ENCODE results near the gene PREX1. TPM values are rescaled to one million over a fixed set of nuclear protein-coding genes. Genes with fewer than 3 reads are reported as not detected.

PREX1 gene
- total RNA-seq, 2 donors from 2014 or later, result 11.5 to 21.7 TPM

DNA sequence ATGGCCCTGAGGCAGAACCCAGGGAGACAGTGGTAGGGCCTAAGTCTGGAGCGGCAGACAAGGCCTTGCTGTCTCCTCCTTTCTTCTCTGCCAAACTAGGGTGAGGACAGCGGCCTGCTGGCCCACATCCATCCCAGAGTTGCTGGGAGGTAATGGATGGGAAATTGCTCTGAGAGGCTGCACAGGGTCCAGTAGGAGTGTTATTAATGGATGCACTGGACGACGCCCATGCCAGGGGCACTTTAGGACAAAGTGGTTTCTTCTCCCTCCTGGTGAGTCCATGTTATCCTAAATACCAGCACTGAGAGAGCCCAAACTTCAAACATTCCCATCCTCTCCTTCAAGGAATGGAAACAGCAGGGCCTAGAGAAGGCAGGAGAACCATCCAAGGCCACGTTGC lies 28.3 kb upstream of the PREX1 start:
- H3K4me1 ChIP-seq, result no peaks in the 10 kb centered on the region
- no peak for DNase-seq (ENCODE audit: low spot score)
- H3K4me3 ChIP-seq, result no peak overlapping the region
- no peaks in the 10 kb centered on the region for H3K27me3 ChIP-seq
- no peaks in the 10 kb centered on the region for H3K36me3 ChIP-seq
- H3K9me3 ChIP-seq, result no peaks in the 10 kb centered on the region
- no peak overlapping the region for H3K27ac ChIP-seq
- TF ChIP-seq, protein P1, sequence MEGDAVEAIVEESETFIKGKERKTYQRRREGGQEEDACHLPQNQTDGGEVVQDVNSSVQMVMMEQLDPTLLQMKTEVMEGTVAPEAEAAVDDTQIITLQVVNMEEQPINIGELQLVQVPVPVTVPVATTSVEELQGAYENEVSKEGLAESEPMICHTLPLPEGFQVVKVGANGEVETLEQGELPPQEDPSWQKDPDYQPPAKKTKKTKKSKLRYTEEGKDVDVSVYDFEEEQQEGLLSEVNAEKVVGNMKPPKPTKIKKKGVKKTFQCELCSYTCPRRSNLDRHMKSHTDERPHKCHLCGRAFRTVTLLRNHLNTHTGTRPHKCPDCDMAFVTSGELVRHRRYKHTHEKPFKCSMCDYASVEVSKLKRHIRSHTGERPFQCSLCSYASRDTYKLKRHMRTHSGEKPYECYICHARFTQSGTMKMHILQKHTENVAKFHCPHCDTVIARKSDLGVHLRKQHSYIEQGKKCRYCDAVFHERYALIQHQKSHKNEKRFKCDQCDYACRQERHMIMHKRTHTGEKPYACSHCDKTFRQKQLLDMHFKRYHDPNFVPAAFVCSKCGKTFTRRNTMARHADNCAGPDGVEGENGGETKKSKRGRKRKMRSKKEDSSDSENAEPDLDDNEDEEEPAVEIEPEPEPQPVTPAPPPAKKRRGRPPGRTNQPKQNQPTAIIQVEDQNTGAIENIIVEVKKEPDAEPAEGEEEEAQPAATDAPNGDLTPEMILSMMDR (IDR thresholded peaks at IDR 0.05), result no peak

DNA sequence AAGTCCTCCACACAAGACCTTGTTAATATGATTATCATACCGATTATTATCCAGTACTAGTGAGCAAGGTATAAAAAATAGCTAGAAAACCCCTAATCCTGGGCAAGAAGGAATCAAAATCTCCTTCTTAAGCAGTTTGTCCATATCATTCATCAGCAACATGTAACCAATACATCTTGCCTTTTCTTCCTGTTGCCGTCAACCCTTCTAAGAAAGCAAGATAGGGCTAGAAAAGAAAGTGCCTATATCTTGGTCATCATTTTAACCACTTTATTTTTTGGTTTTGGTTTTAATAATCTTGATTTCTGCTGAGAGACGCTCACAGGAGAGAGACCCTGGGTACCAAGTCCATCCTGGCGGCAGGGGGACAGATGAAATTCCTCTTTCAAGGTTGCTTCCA lies 27.2 kb upstream of the PREX1 start:
- H3K27me3 ChIP-seq, result no peaks in the 10 kb centered on the region
- no peaks in the 10 kb centered on the region for H3K9me3 ChIP-seq
- peaks cover 0 to 6% of the 10 kb centered on the region in 2 donors for H3K4me1 ChIP-seq
- H3K27ac ChIP-seq, result no peak overlapping the region
- TF ChIP-seq, protein P1 (IDR thresholded peaks at IDR 0.05), result no peak
- no peaks in the 10 kb centered on the region for H3K36me3 ChIP-seq
- H3K4me3 ChIP-seq, result no peak overlapping the region
- no peak for DNase-seq (ENCODE audit: low spot score)

DNA sequence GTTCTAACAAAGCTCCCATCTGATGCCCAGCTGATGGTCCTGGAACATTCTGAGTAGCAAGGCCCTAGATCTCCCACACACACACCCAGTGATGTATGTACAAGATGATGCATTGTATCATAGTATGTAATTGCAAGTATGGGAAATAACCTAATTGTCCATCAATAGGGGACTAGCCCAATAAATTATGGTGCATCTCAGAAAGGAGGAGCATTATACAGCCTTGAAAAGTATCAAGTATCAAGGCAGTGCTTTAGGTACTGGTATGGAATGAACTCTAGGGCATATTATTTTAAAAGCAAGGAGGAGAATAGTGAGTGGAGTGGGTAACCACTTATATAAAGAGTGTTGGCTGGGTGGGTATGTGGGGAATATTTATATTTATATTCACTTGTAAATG lies 24.8 kb upstream of the PREX1 start:
- DNase-seq (ENCODE audit: low spot score), result no peak
- Histone ChIP-seq H3K27me3 (no peaks in the 10 kb centered on the region), H3K36me3 (no peaks in the 10 kb centered on the region), H3K4me1 (peaks cover 0 to 7% of the 10 kb centered on the region in 2 donors), H3K27ac (no peak overlapping the region), H3K9me3 (no peaks in the 10 kb centered on the region), H3K4me3 (no peak overlapping the region)
- TF ChIP-seq, protein P1 (IDR thresholded peaks at IDR 0.05), result no peak

DNA sequence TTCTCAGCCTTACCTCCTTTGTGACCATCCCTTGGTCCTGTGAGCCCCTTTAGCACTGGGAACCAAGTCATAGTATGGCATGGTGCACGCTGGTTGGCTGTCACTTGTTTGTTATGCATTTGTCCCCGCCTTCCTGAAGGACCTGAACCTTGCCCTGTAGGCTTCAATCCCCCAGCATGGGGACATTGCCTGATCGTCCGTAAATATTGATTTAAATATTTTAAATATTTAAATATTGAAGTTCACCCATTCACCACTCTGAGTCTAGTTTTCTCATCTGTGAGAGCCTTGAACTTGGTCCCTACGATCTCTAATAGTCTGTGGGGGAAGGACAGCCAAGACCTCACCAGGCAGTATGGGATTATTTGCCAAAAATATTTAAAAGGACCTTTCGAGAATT lies 23.8 kb upstream of the PREX1 start:
- H3K9me3 ChIP-seq, result no peaks in the 10 kb centered on the region

DNA sequence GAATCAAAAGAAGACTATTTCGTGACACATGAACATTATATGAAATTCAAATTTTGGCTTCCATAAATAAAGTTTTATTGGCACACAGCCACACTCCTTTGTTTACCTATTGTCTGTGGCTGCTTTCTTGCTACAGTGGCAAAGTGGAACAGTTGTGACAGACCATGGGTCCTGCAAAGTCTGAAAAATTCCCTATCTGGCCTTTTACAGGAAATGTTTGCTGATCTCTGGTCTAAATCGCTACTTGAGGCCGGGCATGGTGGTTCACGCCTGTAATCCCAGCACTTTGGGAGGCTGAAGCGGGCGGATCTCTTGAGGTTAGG lies 23.1 kb upstream of the PREX1 start:
- Histone ChIP-seq H3K27ac (no peak overlapping the region), H3K9me3 (no peaks in the 10 kb centered on the region), H3K36me3 (no peaks in the 10 kb centered on the region), H3K27me3 (no peaks in the 10 kb centered on the region), H3K4me3 (no peak overlapping the region), H3K4me1 (peaks cover 0 to 7% of the 10 kb centered on the region in 2 donors)
- DNase-seq (ENCODE audit: low spot score), result no peak
- TF ChIP-seq, protein P1 (IDR thresholded peaks at IDR 0.05), result no peak

More for the DNA sequence above, 23.8 kb upstream of the PREX1 start:
- no peak for DNase-seq (ENCODE audit: low spot score)
- Histone ChIP-seq H3K36me3 (no peaks in the 10 kb centered on the region), H3K4me1 (peaks cover 0 to 7% of the 10 kb centered on the region in 2 donors), H3K27me3 (no peaks in the 10 kb centered on the region), H3K4me3 (no peak overlapping the region), H3K27ac (no peak overlapping the region)
- TF ChIP-seq, protein P1 (IDR thresholded peaks at IDR 0.05), result no peak

DNA sequence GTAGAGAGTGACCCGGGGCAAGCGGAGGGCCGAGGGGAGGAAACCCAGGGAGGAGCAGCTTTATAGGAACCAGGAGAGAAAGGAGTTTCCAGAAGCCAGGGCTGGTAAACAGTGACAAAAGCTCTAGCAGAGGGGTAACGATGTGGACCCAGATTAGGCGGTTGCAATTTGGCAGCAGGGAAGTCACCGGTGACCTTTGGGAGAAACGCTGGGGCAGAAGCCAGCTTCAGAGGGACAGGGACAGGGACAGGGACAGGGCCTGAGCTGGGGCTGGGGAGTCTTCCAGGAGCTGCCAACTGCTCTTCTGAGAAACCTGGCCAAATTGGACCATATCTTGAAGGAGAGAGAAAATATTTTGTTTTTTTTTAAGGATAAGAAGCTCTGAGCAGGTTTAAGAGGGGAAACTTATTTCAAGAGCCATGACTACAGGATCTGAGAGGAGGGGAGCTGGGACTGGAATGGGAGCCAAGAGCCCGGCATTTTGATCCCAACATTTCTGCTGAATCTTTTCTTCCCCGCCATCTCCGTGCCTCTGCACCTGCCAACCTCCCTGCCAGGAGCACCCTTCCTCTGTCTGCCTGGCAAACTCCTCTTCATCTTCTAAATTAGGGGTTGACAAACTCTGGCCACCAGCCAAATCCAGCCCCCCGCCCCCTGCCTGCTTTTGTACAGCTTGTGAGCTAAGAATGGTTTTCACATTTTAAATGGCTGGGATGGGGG lies 22.6 kb upstream of the PREX1 start:
- Histone ChIP-seq H3K4me3 (no peak overlapping the region), H3K36me3 (no peaks in the 10 kb centered on the region), H3K27ac (no peak overlapping the region), H3K4me1 (peaks cover 0 to 7% of the 10 kb centered on the region in 2 donors), H3K9me3 (no peaks in the 10 kb centered on the region), H3K27me3 (no peaks in the 10 kb centered on the region)
- TF ChIP-seq, protein P1 (IDR thresholded peaks at IDR 0.05), result no peak
- DNase-seq (ENCODE audit: low spot score), result no peak
